ENCODE results near the gene DOCK2. TPM values are rescaled to one million over a fixed set of nuclear protein-coding genes. Genes with fewer than 3 reads are reported as not detected.

DOCK2 gene
- total RNA-seq, 1 donor from 2014 or later, result 1.1 TPM

DNA sequence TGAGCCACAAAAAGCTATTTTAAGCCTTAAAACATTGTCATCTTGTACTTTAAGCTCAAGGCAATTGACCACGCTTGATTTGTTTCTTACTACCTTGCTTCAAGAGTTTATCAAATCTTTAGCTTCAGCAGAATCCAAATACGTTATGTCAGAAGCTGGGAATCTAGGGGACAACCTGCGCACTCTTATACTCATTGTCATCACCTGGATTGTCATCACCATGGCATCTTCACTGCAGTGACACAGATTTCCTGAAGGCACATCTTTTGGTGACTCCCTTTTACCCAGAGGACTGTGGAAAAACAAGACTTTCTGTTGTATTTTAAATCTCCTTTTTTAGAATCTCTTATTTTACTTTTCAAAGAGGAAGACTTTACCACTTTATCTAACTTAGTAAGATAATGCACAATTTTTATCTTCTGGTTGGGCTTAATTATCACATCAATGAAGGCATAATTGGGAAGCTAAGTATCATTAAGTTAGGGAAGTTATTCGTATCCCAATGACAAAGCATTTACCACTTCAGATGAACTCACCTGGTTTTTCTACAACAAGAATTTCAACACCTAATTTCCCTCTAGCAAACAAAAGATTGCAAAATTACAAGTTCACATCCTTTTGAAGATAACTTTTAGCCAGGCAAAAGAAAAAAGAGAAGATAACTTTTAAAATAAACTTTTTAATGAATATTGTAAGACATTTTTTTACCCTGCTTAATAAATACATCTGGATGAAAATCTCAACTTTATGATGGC, 162.0 kb downstream of the DOCK2 start:
- no peak overlapping the region for H3K4me3 Mint-ChIP-seq
- no peak for TF ChIP-seq EZH2phosphoT487 (IDR thresholded peaks at IDR 0.05)
- TF ChIP-seq, protein P1, sequence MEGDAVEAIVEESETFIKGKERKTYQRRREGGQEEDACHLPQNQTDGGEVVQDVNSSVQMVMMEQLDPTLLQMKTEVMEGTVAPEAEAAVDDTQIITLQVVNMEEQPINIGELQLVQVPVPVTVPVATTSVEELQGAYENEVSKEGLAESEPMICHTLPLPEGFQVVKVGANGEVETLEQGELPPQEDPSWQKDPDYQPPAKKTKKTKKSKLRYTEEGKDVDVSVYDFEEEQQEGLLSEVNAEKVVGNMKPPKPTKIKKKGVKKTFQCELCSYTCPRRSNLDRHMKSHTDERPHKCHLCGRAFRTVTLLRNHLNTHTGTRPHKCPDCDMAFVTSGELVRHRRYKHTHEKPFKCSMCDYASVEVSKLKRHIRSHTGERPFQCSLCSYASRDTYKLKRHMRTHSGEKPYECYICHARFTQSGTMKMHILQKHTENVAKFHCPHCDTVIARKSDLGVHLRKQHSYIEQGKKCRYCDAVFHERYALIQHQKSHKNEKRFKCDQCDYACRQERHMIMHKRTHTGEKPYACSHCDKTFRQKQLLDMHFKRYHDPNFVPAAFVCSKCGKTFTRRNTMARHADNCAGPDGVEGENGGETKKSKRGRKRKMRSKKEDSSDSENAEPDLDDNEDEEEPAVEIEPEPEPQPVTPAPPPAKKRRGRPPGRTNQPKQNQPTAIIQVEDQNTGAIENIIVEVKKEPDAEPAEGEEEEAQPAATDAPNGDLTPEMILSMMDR (IDR thresholded peaks at IDR 0.05), result no peak
- TF ChIP-seq EZH2 (IDR thresholded peaks at IDR 0.05), result no peak
- Histone ChIP-seq H3K27ac (no peak overlapping the region), H3F3A (ENCODE audit: low read depth) (no peaks in the 10 kb centered on the region), H3K27me3 (no peaks in the 10 kb centered on the region), H3K9ac (no peak overlapping the region), H4K20me1 (ENCODE audit: low read depth) (no peaks in the 10 kb centered on the region), H3K4me1 (no peaks in the 10 kb centered on the region), H3K4me2 (no peak overlapping the region), H3K9me3 (ENCODE audit: low read depth) (no peaks in the 10 kb centered on the region), H3K4me3 (no peak overlapping the region), H3K36me3 (no peaks in the 10 kb centered on the region), H2AFZ (replicated peaks) (no peak overlapping the region), H3K79me2 (ENCODE audit: low read depth) (no peaks in the 10 kb centered on the region)
- H3K9me3 Mint-ChIP-seq, result no peaks in the 10 kb centered on the region
- peaks cover 4% of the 10 kb centered on the region for H3K27me3 Mint-ChIP-seq (ENCODE audit: insufficient read depth, low read depth)
- H3K36me3 Mint-ChIP-seq, result no peaks in the 10 kb centered on the region
- H3K4me1 Mint-ChIP-seq, result peaks cover 11% of the 10 kb centered on the region
- DNase-seq (ENCODE audit: low spot score), result no peak
- no peak overlapping the region for H3K27ac Mint-ChIP-seq

DNA sequence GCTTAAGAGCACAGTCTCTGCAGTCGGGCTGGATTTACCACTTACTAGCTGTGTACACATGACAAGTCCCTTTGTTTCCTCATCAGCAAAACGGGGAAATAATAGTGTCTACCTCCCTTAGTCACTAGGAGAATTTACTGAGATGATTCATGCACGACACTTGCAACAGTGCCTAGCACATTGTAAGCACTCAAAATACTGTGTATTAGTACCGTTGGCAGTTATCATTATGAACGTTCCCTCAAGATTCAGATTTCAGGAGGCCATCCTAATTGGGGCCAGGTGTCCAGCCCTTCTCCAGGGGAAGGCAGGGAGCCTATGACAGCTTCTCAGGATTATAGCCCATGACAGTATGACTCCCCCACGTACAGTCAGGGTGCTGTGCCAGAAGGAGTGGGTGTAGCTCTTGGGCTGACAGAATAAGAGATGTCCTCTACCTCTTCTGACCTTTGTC, 164.3 kb downstream of the DOCK2 start:
- no peak overlapping the region for H3K4me3 Mint-ChIP-seq
- H3K27me3 Mint-ChIP-seq (ENCODE audit: insufficient read depth, low read depth), result peaks cover 10% of the 10 kb centered on the region
- H3K79me2 ChIP-seq (ENCODE audit: low read depth), result no peaks in the 10 kb centered on the region
- no peaks in the 10 kb centered on the region for H3K9me3 Mint-ChIP-seq
- no peak overlapping the region for H2AFZ ChIP-seq (replicated peaks)
- H3K27ac Mint-ChIP-seq, result no peak overlapping the region
- peaks cover 19% of the 10 kb centered on the region for H3K4me1 Mint-ChIP-seq
- H3K9ac ChIP-seq, result no peak overlapping the region
- no peaks in the 10 kb centered on the region for H3K9me3 ChIP-seq (ENCODE audit: low read depth)
- no peak for DNase-seq (ENCODE audit: low spot score)
- H4K20me1 ChIP-seq (ENCODE audit: low read depth), result no peaks in the 10 kb centered on the region
- no peaks in the 10 kb centered on the region for H3K36me3 Mint-ChIP-seq
- no peak overlapping the region for H3K4me3 ChIP-seq
- no peak for TF ChIP-seq EZH2phosphoT487 (IDR thresholded peaks at IDR 0.05)
- H3K4me2 ChIP-seq, result no peak overlapping the region
- no peaks in the 10 kb centered on the region for H3K4me1 ChIP-seq
- H3K27me3 ChIP-seq, result no peaks in the 10 kb centered on the region
- H3K36me3 ChIP-seq, result no peaks in the 10 kb centered on the region
- H3F3A ChIP-seq (ENCODE audit: low read depth), result no peaks in the 10 kb centered on the region
- no peak overlapping the region for H3K27ac ChIP-seq

GRCh38 chr5:169801781-169802180, 164.7 kb downstream of the DOCK2 start:
- H3K27ac Mint-ChIP-seq, result no peak overlapping the region
- no peak overlapping the region for H3K27ac ChIP-seq
- H3K4me2 ChIP-seq, result no peak overlapping the region
- TF ChIP-seq EZH2 (IDR thresholded peaks at IDR 0.05), result no peak
- peaks cover 10% of the 10 kb centered on the region for H3K27me3 Mint-ChIP-seq (ENCODE audit: insufficient read depth, low read depth)
- H3K4me3 ChIP-seq, result no peak overlapping the region
- no peaks in the 10 kb centered on the region for H3K36me3 Mint-ChIP-seq
- H3K36me3 ChIP-seq, result no peaks in the 10 kb centered on the region
- H3K9ac ChIP-seq, result no peak overlapping the region
- H3K9me3 Mint-ChIP-seq, result no peaks in the 10 kb centered on the region
- no peaks in the 10 kb centered on the region for H3F3A ChIP-seq (ENCODE audit: low read depth)
- DNase-seq (ENCODE audit: low spot score), result no peak
- H3K4me1 Mint-ChIP-seq, result peaks cover 19% of the 10 kb centered on the region
- H3K27me3 ChIP-seq, result no peaks in the 10 kb centered on the region
- H4K20me1 ChIP-seq (ENCODE audit: low read depth), result no peaks in the 10 kb centered on the region
- H3K79me2 ChIP-seq (ENCODE audit: low read depth), result no peaks in the 10 kb centered on the region
- H3K4me1 ChIP-seq, result no peaks in the 10 kb centered on the region
- H3K4me3 Mint-ChIP-seq, result no peak overlapping the region
- H2AFZ ChIP-seq (replicated peaks), result no peak overlapping the region
- no peaks in the 10 kb centered on the region for H3K9me3 ChIP-seq (ENCODE audit: low read depth)

GRCh38 chr5:169803077-169803981, 166.3 kb downstream of the DOCK2 start:
- Histone ChIP-seq H4K20me1 (ENCODE audit: low read depth) (no peaks in the 10 kb centered on the region), H3K9ac (no peak overlapping the region), H3K9me3 (ENCODE audit: low read depth) (no peaks in the 10 kb centered on the region), H3K27ac (no peak overlapping the region), H3K4me1 (peaks cover 6% of the 10 kb centered on the region), H2AFZ (replicated peaks) (no peak overlapping the region), H3K4me2 (no peak overlapping the region), H3K4me3 (no peak overlapping the region), H3F3A (ENCODE audit: low read depth) (peaks cover 6% of the 10 kb centered on the region), H3K79me2 (ENCODE audit: low read depth) (no peaks in the 10 kb centered on the region), H3K27me3 (no peaks in the 10 kb centered on the region), H3K36me3 (no peaks in the 10 kb centered on the region)
- Mint-ChIP-seq H3K4me3 (no peak overlapping the region), H3K36me3 (no peaks in the 10 kb centered on the region), H3K9me3 (no peaks in the 10 kb centered on the region), H3K27me3 (ENCODE audit: insufficient read depth, low read depth) (peaks cover 12% of the 10 kb centered on the region), H3K27ac (peak overlapping the region; percentile 3), H3K4me1 (peaks cover 25% of the 10 kb centered on the region)
- no peak for DNase-seq (ENCODE audit: low spot score)
- no peak for TF ChIP-seq EZH2 (IDR thresholded peaks at IDR 0.05)
- TF ChIP-seq, protein P1 (IDR thresholded peaks at IDR 0.05), result no peak

All from neural progenitor cell (in vitro differentiated cells).